Activated CD4-positive, alpha-beta T cell treated with anti-CD3 and anti-CD28 coated beads for 36 hours (primary cell): ENCODE measurements around the gene NLRP12. TPM values are rescaled to one million over a fixed set of nuclear protein-coding genes. Genes with fewer than 3 reads are reported as not detected.
"Not testable (repeated sequence)": the region's sequence is repeated elsewhere in the genome, so short reads cannot be mapped to it uniquely, and the experiment has no call there.

ENCODE experiments used
- ATAC-seq: fragments of 200-7000 bp; cut with Tn5 transposase; one replicate; pipeline ENCODE4 v1.10.0; 2021; ENCODE audit warnings: mild to moderate bottlenecking, moderate library complexity
- CTCF ChIA-PET: fragments of 350-600 bp; sonication (Branson Sonifier 250); formaldehyde crosslinking; loops from one replicate; lab custom pipeline; 2021; ENCODE audit warnings: antibody characterized with exemption; lab: Charles Lee
- POLR2A ChIA-PET: fragments of 350-600 bp; sonication (Branson Sonifier 250); formaldehyde crosslinking; loops from one replicate; lab custom pipeline; 2021; ENCODE audit warnings: antibody characterized with exemption, inconsistent platforms; lab: Charles Lee
- DNase-seq: peaks from one replicate; pipeline ENCODE4 v3.0.0-alpha.2; 2020
- H3K27ac Mint-ChIP-seq: one replicate; pipeline ENCODE4 v1.8.0; 2021; ENCODE audit warnings: mixed read lengths
- H3K27me3 Mint-ChIP-seq: one replicate; pipeline ENCODE4 v1.8.0; 2021; ENCODE audit warnings: mixed read lengths
- H3K36me3 Mint-ChIP-seq: one replicate; pipeline ENCODE4 v1.8.0; 2021; ENCODE audit warnings: low read depth, mixed read lengths
- H3K4me1 Mint-ChIP-seq: one replicate; pipeline ENCODE4 v1.8.0; 2021; ENCODE audit warnings: mixed read lengths
- H3K4me3 Mint-ChIP-seq: one replicate; pipeline ENCODE4 v1.8.0; 2021; ENCODE audit warnings: mild to moderate bottlenecking, moderate library complexity, mixed read lengths
- H3K9me3 Mint-ChIP-seq: one replicate; pipeline ENCODE4 v1.8.0; 2021; ENCODE audit warnings: low read depth, mixed read lengths
- intact Hi-C, 2 experiments: fragments of 100-400 bp; cut with DNase I in 1 of 2; cut with micrococcal nuclease in 1 of 2; formaldehyde crosslinking; loops; one replicate each; pipeline versions ENCODE4 v1.14.2 to v1.15.1; 2022 to 2024; cut with DNase I, micrococcal nuclease
- microRNA-seq: library from miRNA; unstranded; fragments of <30 nt; microRNA quantifications from one replicate; pipeline ENCODE4 v1.2.0, GENCODE V29; 2021; ENCODE audit warnings: borderline replicate concordance
- total RNA-seq, 2 experiments: library from RNA; stranded (reverse); gene quantifications; one replicate each; pipeline ENCODE4 v1.2.3, GENCODE V29; 2021

The NLRP12 gene
- total RNA-seq, 2 experiments from 2014 or later, result not detected

- H3K27ac Mint-ChIP-seq, POLR2A ChIA-PET, H3K4me3 Mint-ChIP-seq, H3K27me3 Mint-ChIP-seq, H3K4me1 Mint-ChIP-seq, H3K36me3 Mint-ChIP-seq, ATAC-seq, H3K9me3 Mint-ChIP-seq, DNase-seq, intact Hi-C loops: not testable (repeated sequence)
- CTCF ChIA-PET, result interaction anchor here (1.7 to 3.3 kb wide), 2 partner anchors 19 to 256 kb away, joined by 5 to 13 read pairs; no protein-coding TSS in a partner anchor
These were observed 49.6 kb downstream of the NLRP12 start for GRCh38 chr19:53774491-53774890.

GRCh38 chr19:53773999-53774398 is 50.1 kb downstream of the NLRP12 start:
- no peak for ATAC-seq
- H3K27me3 Mint-ChIP-seq, result peaks cover 2% of the 10 kb centered on the region
- H3K4me1 Mint-ChIP-seq, result no peaks in the 10 kb centered on the region
- H3K27ac Mint-ChIP-seq, result no peak overlapping the region
- H3K4me3 Mint-ChIP-seq, result no peak overlapping the region
- intact Hi-C loops, result loop anchor here in 1 of 2 experiments (1.0 kb wide), 1 partner anchor 250 kb away; no protein-coding TSS in a partner anchor
- no peak for DNase-seq
- CTCF ChIA-PET, result interaction anchor here (0.7 to 3.3 kb wide), 5 partner anchors 19 to 256 kb away, joined by 3 to 13 read pairs (median 4); no protein-coding TSS in a partner anchor
- POLR2A ChIA-PET, result no interaction called here
- no peaks in the 10 kb centered on the region for H3K9me3 Mint-ChIP-seq
- H3K36me3 Mint-ChIP-seq, result no peaks in the 10 kb centered on the region

- DNase-seq (peak; percentile 72), ATAC-seq (no peak)
- ChIA-PET POLR2A (no interaction called here), CTCF (interaction anchor here (0.7 to 3.3 kb wide), 7 partner anchors 17 to 258 kb away, joined by 3 to 13 read pairs (median 4); no protein-coding TSS in a partner anchor)
- no peaks in the 10 kb centered on the region for H3K4me1 Mint-ChIP-seq
- no peak overlapping the region for H3K4me3 Mint-ChIP-seq
- H3K9me3 Mint-ChIP-seq, result no peaks in the 10 kb centered on the region
- intact Hi-C loops, result loop anchor here in 1 of 2 experiments (1.0 kb wide), 1 partner anchor 251 kb away; no protein-coding TSS in a partner anchor
- H3K36me3 Mint-ChIP-seq, result no peaks in the 10 kb centered on the region
- peaks cover 2% of the 10 kb centered on the region for H3K27me3 Mint-ChIP-seq
- H3K27ac Mint-ChIP-seq, result no peak overlapping the region
These were observed 51.2 kb downstream of the NLRP12 start for GRCh38 chr19:53772943-53773342.

- Mint-ChIP-seq H3K27ac (no peak overlapping the region), H3K9me3 (no peaks in the 10 kb centered on the region), H3K4me1 (no peaks in the 10 kb centered on the region), H3K36me3 (no peaks in the 10 kb centered on the region), H3K4me3 (no peak overlapping the region), H3K27me3 (peaks cover 4% of the 10 kb centered on the region)
- intact Hi-C loops, result no loop called here
- CTCF ChIA-PET, result interaction anchor here (1.6 to 1.8 kb wide), 2 partner anchors 22 to 259 kb away, joined by 4 to 8 read pairs; no protein-coding TSS in a partner anchor
- ATAC-seq, result no peak
- no peak for DNase-seq
- POLR2A ChIA-PET, result no interaction called here
These were observed 53.0 kb downstream of the NLRP12 start for GRCh38 chr19:53771144-53771543.

- DNase-seq, ATAC-seq, H3K27ac Mint-ChIP-seq, H3K36me3 Mint-ChIP-seq, intact Hi-C loops, H3K27me3 Mint-ChIP-seq, H3K9me3 Mint-ChIP-seq, H3K4me1 Mint-ChIP-seq, H3K4me3 Mint-ChIP-seq: not testable (repeated sequence)
- POLR2A ChIA-PET, result interaction anchor here (0.7 kb wide), 1 partner anchor 117 kb away, joined by 3 read pairs; no protein-coding TSS in a partner anchor
- CTCF ChIA-PET, result interaction anchor here (1.2 kb wide), 1 partner anchor 19 kb away, joined by 3 read pairs; no protein-coding TSS in a partner anchor
These were observed 54.3 kb downstream of the NLRP12 start for GRCh38 chr19:53769696-53770309.

GRCh38 chr19:53768401-53768800 is 55.7 kb downstream of the NLRP12 start:
- Mint-ChIP-seq H3K27ac (no peak overlapping the region), H3K9me3 (no peaks in the 10 kb centered on the region), H3K4me3 (no peak overlapping the region), H3K4me1 (no peaks in the 10 kb centered on the region), H3K36me3 (no peaks in the 10 kb centered on the region), H3K27me3 (peaks cover 3% of the 10 kb centered on the region)
- DNase-seq (no peak), ATAC-seq (no peak)
- intact Hi-C loops, result no loop called here
- ChIA-PET CTCF (interaction anchor here (0.7 to 0.8 kb wide), 2 partner anchors 8 to 457 kb away, joined by 3 to 4 read pairs; no protein-coding TSS in a partner anchor), POLR2A (no interaction called here)

- DNase-seq, H3K27ac Mint-ChIP-seq, H3K36me3 Mint-ChIP-seq, H3K4me3 Mint-ChIP-seq, H3K27me3 Mint-ChIP-seq, intact Hi-C loops, POLR2A ChIA-PET, H3K9me3 Mint-ChIP-seq, H3K4me1 Mint-ChIP-seq, ATAC-seq: not testable (repeated sequence)
- CTCF ChIA-PET, result interaction anchor here (0.7 to 1.1 kb wide), 2 partner anchors 13 to 325 kb away, joined by 3 read pairs; no protein-coding TSS in a partner anchor
These were observed 65.1 kb downstream of the NLRP12 start for GRCh38 chr19:53758991-53759390.

Small RNAs within 50 kb of the gene (microRNA-seq; reads per million reads assigned to microRNA genes)
- gene MIR1283-2 (not detected), gene MIR371A (not detected), gene MIR372 (not detected), gene MIR373 (not detected), gene MIR516A1 (not detected), gene MIR516A2 (not detected), gene MIR519A1 (not detected), gene MIR521-1 (not detected), gene MIR522 (not detected), gene MIR527 (not detected)

Other genes with a start within 250 kb of the NLRP12 start
- gene DPRX, start 192.3 kb downstream of the NLRP12 start, total RNA-seq, result not detected
- gene MYADM, start 43.6 kb upstream of the NLRP12 start, total RNA-seq, result 10 to 100 TPM; 46.4 to 54.6 TPM
- under 1 TPM in 1 of 2 experiments, not detected in 1; 0.25 TPM for gene PRKCG, start 57.9 kb upstream of the NLRP12 start, total RNA-seq
- gene CACNG7, start 85.0 kb upstream of the NLRP12 start, total RNA-seq, result not detected
- gene CACNG8, start 138.6 kb upstream of the NLRP12 start, total RNA-seq, result not detected
- gene CACNG6, start 167.3 kb upstream of the NLRP12 start, total RNA-seq, result not detected
- not detected for gene VSTM1, start 239.6 kb upstream of the NLRP12 start, total RNA-seq